Activated T-cell treated with anti-CD3 and anti-CD28 coated beads for 1 hour (primary cell): Measurements from ENCODE around the gene RAB40C.

Experiments
- DNase-seq: peaks from one replicate; pipeline ENCODE4 v3.0.0-alpha.2; 2020; ENCODE audit warnings: low read depth

The RAB40C gene

DNA sequence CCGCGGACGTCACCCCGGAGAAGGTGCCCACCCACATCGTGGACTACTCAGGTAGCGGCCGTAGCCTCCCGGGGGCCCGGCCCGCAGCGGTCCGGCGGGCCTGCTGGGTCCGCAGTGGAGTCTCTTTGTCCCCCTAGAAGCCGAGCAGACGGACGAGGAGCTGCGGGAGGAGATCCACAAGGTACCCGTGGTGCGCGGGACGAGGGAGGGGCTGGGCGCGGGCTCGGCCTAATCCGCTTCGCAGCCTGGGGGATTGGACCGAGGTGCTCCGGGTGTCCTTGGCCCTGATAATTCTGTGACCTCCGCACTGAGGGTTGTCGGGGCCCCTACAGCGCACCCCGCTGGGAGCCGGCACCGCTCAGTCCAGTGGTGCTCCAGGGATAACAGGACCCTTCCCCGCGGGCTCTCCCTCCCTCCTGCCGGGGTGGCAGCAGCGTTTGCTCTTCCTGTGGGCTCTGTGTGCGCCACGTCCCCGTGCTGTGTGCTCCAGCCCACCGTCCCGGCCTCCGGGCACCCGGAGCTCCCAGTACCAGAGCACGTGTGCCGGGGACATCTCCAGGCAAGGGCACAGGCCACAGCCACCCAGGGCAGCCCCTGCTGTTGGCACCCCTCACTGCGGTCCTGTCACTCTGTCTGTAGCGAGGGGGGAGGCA is 78.8 kb downstream of the RAB40C start:
- DNase-seq: no peak

DNA sequence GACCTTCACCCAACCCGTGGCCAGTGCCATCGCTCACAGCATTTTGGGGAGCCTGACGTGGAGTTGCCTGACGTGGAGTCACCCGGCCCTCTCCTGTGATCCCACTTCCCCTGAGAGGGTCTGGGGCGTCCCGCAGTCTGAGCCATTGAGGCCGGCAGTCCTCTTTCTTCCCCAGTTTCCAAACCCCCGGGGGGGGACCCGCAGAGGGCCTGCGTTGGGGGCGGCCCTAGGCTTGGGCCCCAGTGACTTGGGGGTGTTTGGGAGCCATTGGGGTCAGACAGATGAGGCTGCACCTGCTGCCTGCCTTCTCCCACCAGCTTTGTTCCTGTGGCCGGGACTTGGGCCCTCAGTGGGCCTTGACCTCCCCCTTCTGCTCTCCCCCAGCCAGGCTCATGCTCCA is 79.8 kb downstream of the RAB40C start:
- no peak for DNase-seq

DNA sequence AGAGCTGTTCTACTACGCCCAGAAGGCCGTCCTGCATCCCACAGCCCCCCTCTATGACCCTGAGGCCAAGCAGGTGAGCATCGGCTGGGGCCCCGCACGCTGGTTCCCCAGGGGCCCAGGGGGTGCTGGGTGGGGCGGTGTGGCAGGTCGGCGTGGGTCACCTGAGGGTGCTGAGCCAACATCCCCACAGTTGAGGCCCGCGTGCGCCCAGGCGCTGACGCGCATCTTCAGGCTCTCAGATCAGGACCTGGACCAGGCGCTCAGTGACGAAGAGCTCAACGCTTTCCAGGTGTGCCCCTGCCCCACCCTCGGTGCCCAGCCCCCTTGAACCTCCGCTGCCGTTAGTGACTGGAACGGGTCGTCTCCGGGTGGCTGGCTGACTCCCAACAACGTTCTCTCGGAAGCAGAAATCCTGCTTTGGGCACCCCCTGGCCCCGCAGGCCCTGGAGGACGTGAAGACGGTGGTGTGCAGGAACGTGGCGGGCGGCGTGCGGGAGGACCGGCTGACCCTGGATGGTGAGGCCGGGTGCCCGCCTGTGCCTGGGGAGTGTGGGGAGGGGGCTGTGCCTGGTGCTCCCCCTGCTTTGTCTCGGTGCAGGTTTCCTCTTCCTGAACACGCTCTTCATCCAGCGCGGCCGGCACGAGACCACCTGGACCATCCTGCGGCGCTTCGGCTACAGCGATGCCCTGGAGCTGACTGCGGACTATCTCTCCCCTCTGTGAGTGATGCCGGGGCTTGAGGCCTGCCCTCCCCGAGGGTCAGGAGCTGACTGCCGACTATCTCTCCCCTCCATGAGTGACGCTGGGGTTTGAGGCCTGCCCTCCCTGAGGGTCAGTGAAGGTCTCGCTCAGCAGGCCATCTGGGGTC is 80.9 kb downstream of the RAB40C start:
- no peak for DNase-seq

DNA sequence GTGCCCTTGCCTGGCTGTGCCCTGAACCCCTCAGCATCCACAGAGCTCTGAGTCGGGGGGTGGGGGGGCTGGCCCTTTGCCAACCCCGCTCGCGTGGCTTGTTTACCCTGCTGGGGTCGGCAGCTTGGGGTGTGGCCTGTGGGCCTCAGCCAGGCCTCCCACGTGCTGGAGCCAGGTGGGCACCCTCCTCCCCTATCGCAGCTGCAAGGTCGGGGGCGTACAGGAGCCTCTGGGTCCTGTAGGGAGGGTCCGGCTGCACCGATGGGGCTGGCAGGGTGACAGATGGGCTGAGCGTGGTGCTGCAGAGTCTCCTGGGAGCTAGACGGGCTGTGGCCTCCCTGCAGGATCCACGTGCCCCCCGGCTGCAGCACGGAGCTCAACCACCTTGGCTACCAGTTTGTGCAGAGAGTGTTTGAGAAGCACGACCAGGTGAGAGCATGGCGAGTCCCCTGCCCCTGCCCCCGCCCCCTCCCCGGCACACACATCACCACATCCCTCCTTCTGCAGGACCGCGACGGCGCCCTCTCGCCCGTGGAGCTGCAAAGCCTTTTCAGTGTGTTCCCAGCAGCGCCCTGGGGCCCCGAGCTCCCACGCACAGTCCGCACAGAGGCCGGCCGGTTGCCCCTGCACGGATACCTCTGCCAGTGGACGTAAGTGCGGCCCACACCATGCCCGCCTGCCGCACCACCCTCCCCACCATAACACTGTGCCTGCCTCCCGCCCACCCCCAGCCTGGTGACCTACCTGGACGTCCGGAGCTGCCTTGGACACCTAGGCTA is 81.7 kb downstream of the RAB40C start:
- DNase-seq: no peak

DNA sequence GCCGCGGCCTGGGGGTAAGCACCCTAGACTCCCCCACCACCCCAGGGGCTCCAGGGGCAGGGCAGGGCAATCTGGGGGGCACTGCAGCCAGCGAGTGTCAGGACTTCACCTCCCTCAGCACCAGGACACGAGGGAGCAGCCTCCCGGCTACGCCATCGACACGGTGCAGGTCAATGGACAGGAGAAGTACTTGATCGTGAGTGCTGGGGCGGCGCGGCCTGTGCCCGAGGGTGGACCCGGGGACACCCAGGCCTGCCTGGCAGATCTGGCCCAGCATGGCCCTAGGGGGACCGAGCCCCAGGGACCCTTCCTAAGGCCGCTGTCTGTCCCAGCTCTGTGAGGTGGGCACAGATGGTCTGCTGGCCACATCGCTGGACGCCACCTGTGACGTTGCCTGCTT is 82.5 kb downstream of the RAB40C start:
- DNase-seq: no peak

DNA sequence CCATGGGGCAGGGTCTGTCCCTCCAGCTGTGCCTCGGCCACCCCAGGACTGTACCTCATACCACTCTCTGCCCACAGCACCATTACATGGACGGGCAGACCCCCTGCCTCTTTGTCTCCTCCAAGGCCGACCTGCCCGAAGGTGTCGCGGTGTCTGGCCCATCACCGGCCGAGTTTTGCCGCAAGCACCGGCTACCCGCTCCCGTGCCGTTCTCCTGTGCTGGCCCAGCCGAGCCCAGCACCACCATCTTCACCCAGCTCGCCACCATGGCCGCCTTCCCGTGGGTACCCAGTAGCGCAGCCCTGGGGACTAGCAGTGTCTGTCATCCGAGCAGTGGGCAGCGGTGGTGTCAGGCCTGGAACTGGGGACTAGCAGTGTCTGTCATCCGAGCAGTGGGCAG is 83.0 kb downstream of the RAB40C start:
- DNase-seq: no peak

DNA sequence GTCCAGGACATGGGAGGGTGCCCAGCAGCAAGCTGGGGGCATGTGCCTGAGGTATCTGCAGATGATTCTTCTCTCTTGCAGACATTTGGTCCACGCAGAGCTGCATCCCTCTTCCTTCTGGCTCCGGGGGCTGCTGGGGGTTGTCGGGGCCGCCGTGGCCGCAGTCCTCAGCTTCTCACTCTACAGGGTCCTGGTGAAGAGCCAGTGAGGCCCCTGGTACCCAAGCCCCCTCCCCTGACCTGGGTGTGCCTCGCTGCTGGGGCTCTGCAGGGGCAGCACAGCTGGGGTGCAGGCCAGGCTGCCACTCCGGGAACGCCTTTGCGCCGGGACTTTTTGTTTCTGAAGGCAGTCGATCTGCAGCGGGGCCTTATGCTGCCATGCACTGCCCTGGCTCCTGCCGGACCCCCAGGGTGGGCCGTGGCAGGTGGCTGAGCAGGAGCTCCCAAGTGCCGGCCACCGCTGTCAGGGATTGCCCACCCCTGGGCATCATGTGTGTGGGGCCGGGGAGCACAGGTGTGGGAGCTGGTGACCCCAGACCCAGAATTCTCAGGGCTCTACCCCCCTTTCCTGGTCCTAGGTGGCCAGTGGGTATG is 83.6 kb downstream of the RAB40C start:
- DNase-seq: no peak

DNA sequence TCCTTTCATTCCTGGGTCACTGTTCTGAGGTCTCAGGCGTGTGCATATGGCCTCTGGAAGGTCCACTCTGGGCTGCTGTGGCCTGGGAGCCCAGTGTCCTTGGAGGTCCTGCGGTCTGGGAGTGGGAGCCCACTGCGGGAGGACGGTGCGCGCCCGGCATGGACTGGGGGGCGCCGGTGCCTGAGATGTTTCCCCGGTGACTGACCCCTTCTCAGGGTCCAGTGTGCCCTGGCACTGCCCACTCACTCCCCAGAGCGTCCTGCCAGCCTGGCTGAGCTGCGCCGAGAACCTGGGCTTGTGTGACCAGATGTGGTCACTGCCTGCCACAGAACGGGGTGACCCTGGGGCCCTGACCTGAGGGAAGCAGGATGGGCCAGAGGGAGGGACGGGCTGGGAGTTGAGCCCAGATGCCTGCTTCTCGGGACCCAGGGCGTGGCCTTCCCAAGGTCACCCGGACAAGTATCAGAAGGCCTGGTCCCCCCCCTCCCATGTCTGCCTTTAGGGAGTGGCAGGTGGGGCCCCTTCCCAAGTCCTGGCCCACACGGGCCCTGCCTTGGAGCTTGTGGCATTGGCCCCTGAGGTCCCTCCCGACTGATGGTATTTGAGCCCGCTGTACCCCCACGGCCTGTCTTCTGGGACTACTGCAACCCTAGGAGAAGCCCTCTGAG is 84.5 kb downstream of the RAB40C start:
- DNase-seq: no peak

DNA sequence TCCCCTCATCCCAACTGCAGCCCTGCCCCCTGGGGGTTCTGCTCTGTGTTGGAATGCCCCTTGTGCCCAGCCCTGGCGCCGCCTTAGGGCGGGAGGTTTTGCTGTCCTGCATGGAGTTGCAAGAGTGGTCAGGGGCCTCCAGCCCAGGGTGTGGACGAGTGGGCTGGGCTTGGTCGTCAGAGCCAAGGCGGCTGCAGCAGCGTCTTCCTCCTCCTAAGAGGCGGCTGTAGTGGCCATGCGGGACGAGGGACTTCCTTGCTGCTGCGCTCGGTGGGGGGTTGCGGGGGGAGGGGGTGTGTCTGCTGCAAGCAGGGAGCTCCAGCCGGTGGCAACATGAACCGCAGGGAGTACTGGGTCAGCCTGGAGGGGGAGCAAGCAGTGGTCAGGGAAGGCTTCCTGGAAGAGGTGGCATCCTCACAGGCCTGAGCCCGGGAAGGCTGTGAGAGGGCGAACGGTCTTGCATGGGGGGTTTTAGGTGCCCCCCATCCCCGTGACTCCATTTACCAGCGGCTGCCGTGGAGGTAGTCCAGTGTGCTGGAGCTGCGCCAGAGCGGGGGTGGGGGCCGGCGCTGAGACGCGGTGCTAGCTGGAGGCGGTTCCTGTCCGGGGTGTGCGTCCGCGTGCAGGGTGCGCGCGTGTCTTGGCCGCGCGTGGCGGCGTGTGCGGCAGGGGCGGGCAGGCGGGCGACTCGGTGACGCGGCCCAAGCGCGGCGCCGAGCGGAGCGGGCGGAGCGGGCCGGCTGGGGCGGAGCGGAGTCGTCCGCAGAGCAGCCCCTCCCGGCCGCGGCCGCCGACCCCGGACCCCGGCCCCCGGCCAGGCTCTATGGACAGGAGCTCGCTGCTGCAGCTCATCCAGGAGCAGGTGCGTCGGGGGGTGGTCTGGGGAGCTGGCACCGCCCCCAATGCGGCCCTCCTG is 85.4 kb downstream of the RAB40C start, which contains the start of gene RHBDL1:
Gene RHBDL1 (plus strand): TSS at position 704 of the 916 bp plus-strand sequence. CDS start 120 bp downstream, at position 824.
- no peak for DNase-seq

DNA sequence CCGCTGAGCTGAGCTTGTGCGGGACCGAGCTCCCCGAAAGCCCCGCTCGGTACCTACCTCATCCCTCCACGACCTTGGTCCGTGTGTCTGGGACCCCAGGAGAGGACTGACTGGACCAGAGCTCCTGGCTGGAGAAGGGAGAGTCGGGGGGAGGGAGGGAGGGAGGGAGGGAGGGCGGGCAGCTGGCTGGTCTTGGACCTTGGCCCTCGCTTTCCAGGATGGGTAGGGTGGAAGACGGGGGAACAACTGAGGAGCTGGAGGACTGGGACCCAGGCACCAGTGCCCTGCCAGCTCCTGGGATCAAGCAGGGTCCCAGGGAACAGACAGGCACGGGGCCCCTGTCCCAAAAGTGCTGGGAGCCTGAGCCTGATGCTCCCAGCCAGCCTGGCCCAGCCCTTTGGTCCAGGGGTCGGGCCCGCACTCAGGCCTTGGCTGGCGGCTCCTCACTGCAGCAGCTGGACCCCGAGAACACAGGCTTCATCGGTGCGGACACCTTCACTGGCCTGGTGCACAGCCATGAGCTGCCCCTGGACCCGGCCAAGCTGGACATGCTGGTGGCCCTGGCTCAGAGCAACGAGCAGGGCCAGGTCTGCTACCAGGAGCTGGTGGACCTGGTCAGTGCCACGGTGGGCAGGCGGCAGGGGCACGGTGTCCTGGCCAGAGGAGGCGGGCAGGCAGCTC is 86.2 kb downstream of the RAB40C start:
- DNase-seq: no peak

DNA sequence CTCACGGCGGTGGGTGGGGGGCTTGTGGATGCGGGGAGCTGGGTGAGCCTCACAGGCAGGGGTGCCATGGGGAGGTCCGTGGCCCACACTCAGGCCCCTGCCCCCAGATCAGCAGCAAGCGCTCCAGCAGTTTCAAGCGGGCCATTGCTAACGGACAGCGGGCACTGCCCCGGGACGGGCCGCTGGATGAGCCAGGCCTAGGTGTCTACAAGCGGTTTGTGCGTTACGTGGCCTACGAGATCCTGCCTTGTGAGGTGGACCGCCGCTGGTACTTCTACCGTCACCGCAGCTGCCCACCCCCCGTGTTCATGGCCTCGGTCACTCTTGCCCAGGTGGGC is 86.7 kb downstream of the RAB40C start:
- no peak for DNase-seq

DNA sequence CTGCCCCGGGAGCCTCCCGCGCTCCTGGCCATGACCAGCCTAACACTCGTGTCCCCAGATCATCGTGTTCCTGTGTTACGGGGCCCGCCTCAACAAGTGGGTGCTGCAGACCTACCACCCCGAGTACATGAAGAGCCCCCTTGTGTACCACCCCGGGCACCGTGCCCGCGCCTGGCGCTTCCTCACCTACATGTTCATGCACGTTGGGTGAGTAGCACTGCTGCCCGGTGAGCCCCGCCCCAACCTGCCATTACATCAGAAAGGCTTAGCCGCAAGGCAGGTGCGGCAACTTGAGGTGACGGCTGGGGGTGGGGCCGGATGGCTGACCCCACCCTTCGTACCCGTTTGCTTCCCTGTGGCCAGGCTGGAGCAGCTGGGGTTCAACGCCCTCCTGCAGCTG is 87.0 kb downstream of the RAB40C start:
- no peak for DNase-seq

DNA sequence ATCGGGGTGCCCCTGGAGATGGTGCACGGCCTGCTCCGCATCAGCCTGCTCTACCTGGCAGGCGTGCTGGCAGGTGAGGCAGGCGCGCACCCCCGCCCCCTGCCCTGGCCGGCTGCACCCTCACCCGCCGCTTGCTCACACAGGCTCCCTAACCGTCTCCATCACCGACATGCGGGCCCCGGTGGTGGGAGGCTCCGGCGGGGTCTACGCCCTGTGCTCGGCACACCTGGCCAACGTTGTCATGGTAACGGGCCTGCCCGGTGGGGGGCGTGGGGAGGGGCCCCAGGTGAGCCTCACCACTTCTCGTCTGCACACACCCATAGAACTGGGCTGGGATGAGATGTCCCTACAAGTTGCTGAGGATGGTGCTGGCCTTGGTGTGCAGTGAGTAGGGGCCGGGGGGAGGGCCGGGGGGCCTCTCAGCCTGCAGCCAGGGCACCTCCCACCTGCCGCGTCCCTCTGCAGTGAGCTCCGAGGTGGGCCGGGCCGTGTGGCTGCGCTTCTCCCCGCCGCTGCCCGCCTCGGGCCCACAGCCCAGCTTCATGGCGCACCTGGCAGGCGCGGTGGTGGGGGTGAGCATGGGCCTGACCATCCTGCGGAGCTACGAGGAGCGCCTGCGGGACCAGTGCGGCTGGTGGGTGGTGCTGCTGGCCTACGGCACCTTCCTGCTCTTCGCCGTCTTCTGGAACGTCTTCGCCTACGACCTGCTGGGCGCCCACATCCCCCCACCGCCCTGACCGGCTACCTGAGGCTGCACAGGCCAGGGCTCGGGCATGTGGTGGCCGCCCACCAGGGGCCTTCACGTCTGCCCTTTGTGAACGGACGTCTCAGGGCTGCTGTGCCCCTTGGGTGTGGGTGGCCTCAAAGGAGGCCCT is 87.7 kb downstream of the RAB40C start:
- DNase-seq: no peak

DNA sequence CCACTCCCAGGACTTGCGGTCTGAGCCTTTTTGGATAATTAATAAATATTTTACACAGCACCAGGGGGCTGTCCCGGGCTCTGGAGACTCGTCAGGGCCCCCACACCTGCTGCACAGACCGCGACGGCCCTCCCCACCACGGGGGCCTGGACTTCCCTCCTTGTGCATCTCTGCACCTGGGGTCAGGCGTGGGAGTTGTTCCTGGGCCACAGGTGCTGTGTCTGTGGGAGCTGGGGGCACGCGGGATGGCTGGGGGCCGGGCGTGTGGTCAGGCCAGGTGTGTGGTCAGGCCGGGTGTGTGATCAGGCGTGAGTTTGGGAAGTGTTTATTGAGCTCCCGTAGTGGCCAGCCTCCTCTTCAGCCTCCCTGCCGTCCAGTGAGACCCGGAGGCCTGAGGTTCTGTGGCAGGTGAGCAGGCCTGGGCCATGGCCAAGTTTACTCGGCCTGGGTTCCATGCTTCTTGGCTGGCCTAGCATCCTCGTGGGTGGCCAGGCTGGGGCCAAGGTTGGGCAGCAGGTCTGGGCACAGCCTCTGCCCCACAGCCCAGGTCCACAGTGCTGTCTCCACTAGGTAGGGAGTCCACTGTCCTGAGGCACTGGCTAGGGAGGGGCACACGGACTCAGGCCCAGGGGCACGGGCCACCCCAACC is 88.5 kb downstream of the RAB40C start:
- no peak for DNase-seq
